Measurements from ENCODE around the gene GRB7. TPM values are rescaled to one million over a fixed set of nuclear protein-coding genes. Genes with fewer than 3 reads are reported as not detected.

Gene GRB7
- total and polyA plus RNA-seq, 2 of the 4 experiments (the other 2 are of a cell fraction), result 0.18 to 0.36 TPM

DNA sequence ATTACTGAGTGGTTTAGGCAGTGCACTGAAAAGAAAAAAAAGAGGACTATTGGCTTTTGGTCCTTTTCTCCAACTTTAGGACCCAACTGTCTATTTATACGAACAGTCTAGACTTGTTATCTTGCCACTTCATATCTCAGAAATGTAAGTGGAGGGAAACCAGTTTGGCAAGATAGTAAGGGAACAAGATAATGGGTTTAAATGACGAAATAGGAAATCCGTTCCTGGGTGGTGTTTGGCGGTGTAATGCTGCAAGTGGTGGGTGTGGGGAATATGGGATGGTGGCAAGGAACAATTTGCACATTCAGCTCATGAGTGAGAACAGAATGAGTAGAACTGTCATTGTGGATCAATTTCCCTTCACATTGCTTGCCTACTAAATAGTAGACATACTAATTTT lies 44.7 kb downstream of the GRB7 start:
- ChIA-PET POLR2A (ENCODE audit: unreplicated experiment) (no interaction called here), CTCF (no interaction called here)
- H2BK5ac ChIP-seq (ENCODE audit: low read depth, low read length, poor library complexity, severe bottlenecking), result no peak overlapping the region
- no peak overlapping the region for H3K14ac ChIP-seq (replicated peaks; ENCODE audit: low read depth, low read length)
- no peak overlapping the region for H2BK120ac ChIP-seq (ENCODE audit: low read depth, low read length)
- intact Hi-C loops (cut with micrococcal nuclease), result loop anchor here (5.0 kb wide), 1 partner anchor 40 kb away; no protein-coding TSS in a partner anchor
- H3K9me3 ChIP-seq (ENCODE audit: control insufficient read depth, insufficient read depth, low read length), result no peaks in the 10 kb centered on the region
- H2BK15ac ChIP-seq (ENCODE audit: low read depth, low read length), result no peak overlapping the region
- H3K79me1 ChIP-seq (ENCODE audit: low read depth in 1 of 2, low read length in 2 of 2), result no peaks in the 10 kb centered on the region
- no peak overlapping the region for H3K56ac ChIP-seq (ENCODE audit: extremely low read depth, insufficient read depth, low read length)
- no peak overlapping the region for H3K27ac ChIP-seq (ENCODE audit: insufficient read depth, low read length)
- peaks cover 41% of the 10 kb centered on the region for H3K27me3 ChIP-seq (ENCODE audit: control insufficient read depth, insufficient read depth, low read length)
- no peaks in the 10 kb centered on the region for H3K4me1 ChIP-seq (ENCODE audit: control insufficient read depth, insufficient read depth, low read length)
- peak; percentile 8 for DNase-seq
- no peak overlapping the region for H2BK20ac ChIP-seq (ENCODE audit: low read depth, low read length)
- no peak overlapping the region for H2AFZ ChIP-seq (replicated peaks; ENCODE audit: low read length, poor library complexity)
- no TSS peak for BruUV-seq (replicated peaks)
- TF ChIP-seq, protein P1, sequence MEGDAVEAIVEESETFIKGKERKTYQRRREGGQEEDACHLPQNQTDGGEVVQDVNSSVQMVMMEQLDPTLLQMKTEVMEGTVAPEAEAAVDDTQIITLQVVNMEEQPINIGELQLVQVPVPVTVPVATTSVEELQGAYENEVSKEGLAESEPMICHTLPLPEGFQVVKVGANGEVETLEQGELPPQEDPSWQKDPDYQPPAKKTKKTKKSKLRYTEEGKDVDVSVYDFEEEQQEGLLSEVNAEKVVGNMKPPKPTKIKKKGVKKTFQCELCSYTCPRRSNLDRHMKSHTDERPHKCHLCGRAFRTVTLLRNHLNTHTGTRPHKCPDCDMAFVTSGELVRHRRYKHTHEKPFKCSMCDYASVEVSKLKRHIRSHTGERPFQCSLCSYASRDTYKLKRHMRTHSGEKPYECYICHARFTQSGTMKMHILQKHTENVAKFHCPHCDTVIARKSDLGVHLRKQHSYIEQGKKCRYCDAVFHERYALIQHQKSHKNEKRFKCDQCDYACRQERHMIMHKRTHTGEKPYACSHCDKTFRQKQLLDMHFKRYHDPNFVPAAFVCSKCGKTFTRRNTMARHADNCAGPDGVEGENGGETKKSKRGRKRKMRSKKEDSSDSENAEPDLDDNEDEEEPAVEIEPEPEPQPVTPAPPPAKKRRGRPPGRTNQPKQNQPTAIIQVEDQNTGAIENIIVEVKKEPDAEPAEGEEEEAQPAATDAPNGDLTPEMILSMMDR (conservative IDR thresholded peaks at IDR 0.05; ENCODE audit: low read depth, low read length), result no peak
- TF ChIP-seq BHLHE40 (IDR thresholded peaks at IDR 0.05; ENCODE audit: low read depth, low read length) (no peak), RCOR1 (IDR thresholded peaks at IDR 0.05; ENCODE audit: insufficient replicate concordance, low read length) (no peak), MXI1 (IDR thresholded peaks at IDR 0.05; ENCODE audit: borderline replicate concordance, low read depth, low read length) (no peak), MAFK (IDR thresholded peaks at IDR 0.05; ENCODE audit: low read depth, low read length) (no peak), CHD1 (IDR thresholded peaks at IDR 0.05; ENCODE audit: low read depth, low read length) (no peak), FOS (IDR thresholded peaks at IDR 0.05; ENCODE audit: low read depth, low read length) (no peak), NFE2L2 (IDR thresholded peaks at IDR 0.05; ENCODE audit: low read depth, low read length) (no peak), POLR2A (IDR thresholded peaks at IDR 0.05; ENCODE audit: low read depth, low read length) (no peak), RAD21 (IDR thresholded peaks at IDR 0.05; ENCODE audit: low read length) (no peak), SMC3 (IDR thresholded peaks at IDR 0.05; ENCODE audit: low read depth, low read length) (no peak)
- H3K9me1 ChIP-seq (ENCODE audit: insufficient read depth, low read length), result no peaks in the 10 kb centered on the region
- H4K5ac ChIP-seq (ENCODE audit: low read depth, low read length), result no peak overlapping the region
- H3K9ac ChIP-seq (ENCODE audit: low read depth, low read length), result no peak overlapping the region
- no peak overlapping the region for H3K23ac ChIP-seq (ENCODE audit: low read depth, low read length)
- H2AK9ac ChIP-seq (replicated peaks; ENCODE audit: low read depth, low read length, poor library complexity), result no peak overlapping the region
- no peak overlapping the region for H3K4ac ChIP-seq (ENCODE audit: low read depth, low read length)
- dilution Hi-C loops (cut with HindIII; ENCODE audit: low sequenced_read_pairs, unreplicated experiment), result no loop called here
- H4K91ac ChIP-seq (ENCODE audit: insufficient read depth, low read depth, low read length), result no peak overlapping the region
- H3K18ac ChIP-seq (ENCODE audit: low read depth, low read length), result no peak overlapping the region
- no peak overlapping the region for H2AK5ac ChIP-seq (ENCODE audit: low read depth, low read length)
- no peaks in the 10 kb centered on the region for H3K36me3 ChIP-seq (ENCODE audit: control insufficient read depth, insufficient read depth, low read length)
- H4K8ac ChIP-seq (ENCODE audit: low read depth in 2 of 2, low read length in 2 of 2), result no peak overlapping the region
- ATAC-seq (ENCODE audit: low read depth), result no peak
- WGBS, 2 experiments (ENCODE audit: extremely low coverage in 2 of 2, insufficient read length in 1 of 2), result no CpG with 5 or more reads among the region's 4 CpGs
- in situ Hi-C loops (cut with MboI; ENCODE audit: low sequenced_read_pairs), result no loop called here
- no peak overlapping the region for H3K4me3 ChIP-seq (ENCODE audit: insufficient read depth, low read depth, low read length)
- no peaks in the 10 kb centered on the region for H4K20me1 ChIP-seq (ENCODE audit: insufficient read depth, low read length)
- H3K4me2 ChIP-seq (ENCODE audit: low read depth, low read length), result no peak overlapping the region

Data from IMR-90 (cell line).